OCI-M2 (cell line): ENCODE data around the gene GOLGB1.
"Not testable (repeated sequence)": the region's sequence is repeated elsewhere in the genome, so short reads cannot be mapped to it uniquely, and the experiment has no call there.

Experiments used
- DNase-seq: peaks from one replicate; lab custom pipeline; 2025; ENCODE audit not compliant: unreplicated experiment; lab: John Stamatoyannopoulos, UW

GOLGB1 gene

DNA sequence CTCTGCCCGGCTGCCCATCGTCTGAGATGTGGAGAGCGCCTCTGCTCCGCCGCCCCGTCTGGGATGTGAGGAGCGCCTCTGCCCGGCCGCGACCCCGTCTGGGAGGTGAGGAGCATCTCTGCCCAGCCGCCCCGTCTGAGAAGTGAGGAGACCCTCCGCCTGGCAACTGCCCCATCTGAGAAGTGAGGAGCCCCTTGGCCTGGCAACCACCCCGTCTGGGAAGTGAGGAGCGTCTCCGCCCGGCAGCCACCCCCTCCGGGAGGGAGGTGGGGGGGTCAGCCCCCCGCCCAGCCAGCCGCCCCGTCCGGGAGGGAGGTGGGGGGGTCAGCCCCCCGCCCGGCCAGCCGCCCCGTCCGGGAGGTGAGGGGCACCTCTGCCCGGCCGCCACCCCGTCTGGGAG is 60.8 kb downstream of the GOLGB1 start:
- not testable (repeated sequence) for DNase-seq

GRCh38 chr3:121681792-121682191 is 67.7 kb downstream of the GOLGB1 start:
- no peak for DNase-seq

GRCh38 chr3:121677141-121677540 is 72.4 kb downstream of the GOLGB1 start:
- DNase-seq = no peak

DNA sequence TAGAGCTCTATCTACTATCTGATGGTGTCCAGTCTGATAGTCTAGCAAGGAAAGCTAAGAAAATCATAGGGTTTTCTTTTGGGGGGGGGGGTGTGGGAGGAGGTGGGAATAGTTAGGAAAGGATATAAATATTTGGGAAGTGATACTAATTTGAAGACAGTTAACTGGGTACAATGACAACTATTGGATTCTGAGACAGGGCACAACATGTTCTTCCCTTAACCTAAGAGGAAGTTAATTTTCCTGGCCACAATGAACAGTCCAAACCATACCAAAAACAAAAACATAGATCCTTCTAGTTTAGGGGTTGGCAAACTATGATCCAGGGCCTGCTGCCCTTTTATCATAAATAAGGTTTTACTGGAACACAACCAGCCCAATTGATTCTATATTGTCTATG is 78.9 kb downstream of the GOLGB1 start:
- DNase-seq = no peak

DNA sequence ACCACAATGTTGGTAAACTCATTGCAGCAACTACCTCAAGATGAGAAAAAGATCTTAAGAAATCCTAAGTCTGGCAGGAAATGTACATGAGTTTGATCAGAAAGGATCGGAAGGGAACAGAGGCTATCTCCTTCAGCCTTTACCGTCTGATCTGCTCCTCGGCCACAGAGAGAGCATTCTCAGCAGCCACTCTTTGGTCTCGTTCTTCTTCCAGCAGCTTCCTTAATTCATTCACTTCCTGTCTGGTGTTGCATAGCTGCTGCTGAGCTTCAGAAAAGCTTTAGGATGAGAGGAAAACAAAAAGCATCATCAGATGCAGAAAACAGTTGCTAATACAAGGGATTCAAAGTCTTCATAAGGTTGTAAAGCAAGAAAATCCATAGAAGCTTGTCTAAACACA is 82.2 kb downstream of the GOLGB1 start:
- DNase-seq = no peak

DNA sequence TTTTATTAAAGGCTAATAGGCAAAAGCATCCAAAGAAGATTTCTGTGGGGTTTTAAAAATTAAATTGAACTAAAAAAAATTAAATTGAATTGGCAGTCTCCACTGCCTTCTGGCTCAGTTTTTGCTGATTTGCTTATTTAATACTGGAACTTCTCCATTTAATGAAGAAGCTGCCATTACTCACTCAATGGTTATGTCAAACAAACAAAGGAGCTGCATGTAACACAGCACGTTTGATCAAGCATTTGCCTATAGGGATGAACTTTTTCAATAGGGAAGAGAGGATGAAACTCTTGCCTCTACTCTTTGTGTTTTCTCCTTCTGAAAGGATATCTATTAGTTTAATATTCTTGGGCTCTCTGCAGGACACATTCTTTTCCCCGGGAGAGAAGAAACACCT is 84.1 kb downstream of the GOLGB1 start:
- no peak for DNase-seq

GRCh38 chr3:121663171-121663847 is 86.2 kb downstream of the GOLGB1 start:
- no peak for DNase-seq

- DNase-seq = no peak
Observed at GRCh38 chr3:121662742-121663141, 86.8 kb downstream of the GOLGB1 start.

- no peak for DNase-seq
Observed at GRCh38 chr3:121661376-121661775, 88.2 kb downstream of the GOLGB1 start.

- DNase-seq = peak; percentile 49
Observed at GRCh38 chr3:121660356-121661171, 89.0 kb downstream of the GOLGB1 start, which contains the start of gene HCLS1. Gene HCLS1, minus strand, starts transcription at chr3:121660903. Its CDS starts 2,556 bp downstream, at chr3:121658347.

GRCh38 chr3:121659586-121659985 is 90.0 kb downstream of the GOLGB1 start:
- no peak for DNase-seq

DNA sequence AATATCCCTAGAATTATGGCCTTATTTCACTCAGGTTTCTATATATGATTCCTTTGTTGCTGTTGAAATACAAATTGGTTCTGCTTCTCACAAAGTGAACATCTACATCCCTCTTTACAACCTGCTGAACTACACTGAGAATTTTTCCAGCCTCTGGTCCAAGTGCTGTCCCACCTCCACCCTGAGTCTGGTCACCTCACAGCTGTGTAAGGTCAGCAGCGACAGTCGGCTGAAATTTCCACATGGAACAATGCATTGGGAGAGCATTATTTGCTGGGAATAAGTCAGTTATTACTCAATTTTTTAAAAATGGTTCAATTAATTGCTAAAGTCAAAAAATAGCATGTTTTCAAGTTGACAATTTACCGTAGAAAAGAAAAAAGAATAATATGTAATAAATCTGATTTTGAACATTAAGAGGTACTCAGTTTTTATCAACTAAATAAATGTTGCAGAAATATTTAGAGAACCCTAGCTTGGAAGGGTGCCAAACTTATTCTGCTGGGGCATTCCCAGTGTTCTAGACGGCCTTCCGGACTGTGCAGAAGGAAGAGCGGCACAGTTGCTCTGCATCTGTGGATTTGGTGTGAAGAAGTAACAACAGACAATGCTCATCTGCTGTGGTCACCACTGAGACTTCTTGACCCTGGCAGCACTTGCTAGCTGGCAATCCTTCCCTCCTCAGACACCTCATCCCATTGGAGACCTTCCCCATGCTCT is 90.7 kb downstream of the GOLGB1 start:
- no peak for DNase-seq

DNA sequence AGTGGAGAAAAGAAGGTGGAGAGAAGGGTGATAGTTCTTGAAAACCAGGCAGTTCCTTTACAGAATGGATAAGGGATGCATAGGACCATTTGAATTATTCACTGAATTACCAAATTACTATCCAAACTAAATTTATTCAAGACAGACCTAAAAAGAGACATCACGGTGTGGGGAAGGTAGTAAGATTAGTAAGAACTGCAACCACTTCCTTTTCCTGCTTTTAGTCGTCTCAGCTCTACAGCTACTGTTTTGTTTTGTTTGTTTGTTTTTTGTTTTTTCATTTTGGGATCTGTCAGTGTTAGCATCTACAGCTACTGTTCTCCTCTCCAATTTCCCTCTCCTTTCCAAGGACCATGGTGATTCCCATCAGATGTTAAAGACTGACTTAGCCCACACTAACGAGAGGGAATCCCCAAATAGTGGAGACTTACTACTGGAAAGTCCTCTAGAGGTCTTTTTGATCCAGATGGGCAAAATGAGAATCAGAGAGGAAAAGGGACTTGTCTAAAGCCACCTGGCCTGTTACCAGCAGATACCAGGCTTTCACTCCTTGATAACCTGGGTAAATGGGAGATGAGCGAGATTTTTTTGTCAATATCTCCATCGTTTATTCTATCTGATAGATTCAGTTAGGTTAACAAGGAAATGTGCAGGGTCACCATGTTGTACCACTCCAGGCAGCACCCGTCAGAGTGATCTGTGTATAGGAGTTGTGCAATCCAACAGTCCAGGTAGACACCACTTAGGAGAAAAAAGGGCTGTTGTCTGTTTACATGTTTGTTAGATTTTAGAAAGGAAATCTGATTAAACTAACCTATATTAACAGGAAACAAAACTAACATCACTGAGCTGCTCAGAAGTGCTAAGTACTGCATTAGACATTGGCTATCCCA is 94.8 kb downstream of the GOLGB1 start:
- DNase-seq = no peak

- no peak for DNase-seq
Observed at GRCh38 chr3:121651684-121652083, 97.9 kb downstream of the GOLGB1 start.

DNA sequence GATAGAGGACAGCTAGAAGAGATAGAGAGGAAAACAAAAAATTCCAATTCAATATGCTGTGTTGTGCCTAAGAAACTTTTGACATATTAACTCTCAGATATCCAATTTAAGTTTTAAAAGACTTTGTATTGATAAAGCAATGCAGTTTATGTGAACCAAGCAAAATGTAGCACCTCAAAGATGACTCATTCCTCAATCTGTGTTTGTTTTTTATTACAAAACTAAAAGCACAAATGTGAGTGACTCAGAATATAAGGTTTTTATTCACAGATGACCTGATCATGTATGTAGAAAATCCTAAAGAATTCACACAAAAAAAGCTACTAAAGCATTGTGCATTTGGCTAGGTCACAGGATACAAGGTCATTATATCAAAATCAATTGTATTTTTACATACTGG is 99.9 kb downstream of the GOLGB1 start:
- DNase-seq = no peak

DNA sequence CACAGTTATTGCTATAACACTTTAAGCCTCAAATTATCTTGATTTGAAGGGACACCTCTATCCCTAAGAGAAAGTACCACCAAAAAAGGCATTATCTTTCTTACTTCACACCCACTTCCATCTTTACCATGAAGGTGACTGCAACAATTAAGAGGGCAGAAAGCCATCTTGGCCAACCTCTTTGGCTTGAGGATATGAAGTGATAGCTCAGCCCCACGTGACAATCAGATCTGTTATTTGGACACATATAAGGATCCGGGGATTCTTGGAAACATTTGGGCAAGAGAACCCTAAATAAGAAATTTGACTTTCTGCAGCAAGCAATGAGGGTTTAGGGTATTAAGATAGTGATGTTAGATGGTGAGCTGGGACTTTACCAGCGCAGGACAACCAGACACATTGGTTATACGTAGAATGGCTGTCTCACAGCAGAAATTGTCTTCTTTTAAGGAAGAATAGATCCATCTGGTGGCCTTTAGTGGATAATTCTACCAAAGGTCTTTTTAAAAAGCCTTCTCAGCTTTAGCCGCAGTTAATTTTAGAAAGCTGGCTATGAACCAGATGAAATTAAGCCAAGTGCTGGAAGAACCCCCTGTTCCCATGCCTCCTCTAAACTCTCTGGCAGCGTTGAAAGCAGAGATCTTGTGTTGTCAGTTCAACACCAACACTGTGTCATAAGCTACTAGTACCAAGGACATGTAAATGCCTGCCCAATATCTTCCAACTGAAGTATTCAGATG is 101.2 kb downstream of the GOLGB1 start:
- DNase-seq = no peak

DNA sequence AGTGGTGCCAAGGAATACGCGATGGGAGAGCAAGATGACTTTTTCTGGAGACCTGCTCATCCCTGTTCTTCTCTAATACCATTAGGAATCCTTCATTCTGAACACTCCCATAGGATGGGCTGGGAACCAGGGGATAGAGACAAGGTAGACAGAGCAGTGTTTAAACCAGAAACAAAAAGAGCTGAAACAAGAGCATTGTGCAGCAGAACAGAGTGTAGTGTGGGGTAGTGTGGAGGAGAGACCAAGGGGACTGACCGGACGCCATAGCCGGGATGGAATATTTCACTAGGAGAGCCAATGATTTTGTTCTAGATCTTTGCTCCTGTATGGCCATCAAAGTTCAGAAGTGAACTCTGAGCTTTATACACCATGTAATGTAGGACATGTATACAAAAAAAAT is 104.5 kb downstream of the GOLGB1 start:
- DNase-seq = no peak

DNA sequence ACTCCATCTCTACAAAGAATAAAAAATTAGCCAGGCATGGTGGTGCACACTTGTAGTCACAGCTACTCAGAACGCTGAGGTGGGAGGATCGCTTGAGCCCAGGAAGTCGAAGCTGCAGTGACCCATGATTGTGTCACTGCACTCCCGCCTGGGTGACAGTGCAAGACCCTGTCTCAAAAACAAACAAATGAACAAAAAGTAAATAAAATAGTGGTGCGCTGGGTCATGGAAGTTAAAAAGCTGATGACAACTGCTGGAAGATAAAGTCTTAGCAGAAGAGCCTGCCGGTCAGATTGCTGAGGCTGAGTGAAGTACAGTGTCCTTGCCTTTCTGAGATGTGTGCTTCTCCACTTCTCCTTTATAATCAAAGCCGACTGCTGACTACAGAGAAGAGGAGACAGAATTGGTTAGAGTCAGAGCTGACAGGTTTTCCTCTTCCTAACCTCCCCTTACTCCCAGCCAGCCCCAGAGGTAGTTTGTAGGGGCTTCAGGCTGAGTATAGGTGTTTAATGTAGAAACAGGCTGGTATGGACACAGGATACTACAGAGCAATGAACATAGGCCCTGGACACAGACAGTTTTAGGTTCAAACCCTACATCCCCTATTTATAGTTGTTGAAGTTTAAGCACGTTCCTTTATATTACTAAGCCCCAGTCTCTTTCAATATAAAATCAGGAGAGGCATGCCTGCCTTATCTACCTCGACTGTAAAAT is 106.8 kb downstream of the GOLGB1 start:
- no peak for DNase-seq

DNA sequence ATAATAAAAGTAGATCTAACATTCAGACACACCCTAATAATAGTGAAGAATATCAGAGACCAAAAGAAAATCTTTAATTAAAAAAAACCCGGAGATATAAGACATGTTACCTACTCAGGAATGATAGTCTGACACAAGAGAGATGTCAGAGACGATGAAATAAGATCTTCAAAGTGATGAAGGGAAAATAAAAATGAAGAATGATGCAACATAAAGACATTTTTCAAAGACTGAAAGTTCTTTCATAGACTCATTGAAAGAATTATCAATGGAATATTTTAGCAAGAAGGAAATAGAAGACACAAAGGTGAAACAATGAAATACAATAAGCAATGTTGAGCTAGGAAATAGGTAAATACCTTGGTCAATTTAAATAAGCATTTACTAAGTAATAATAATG is 108.4 kb downstream of the GOLGB1 start:
- DNase-seq = no peak

DNA sequence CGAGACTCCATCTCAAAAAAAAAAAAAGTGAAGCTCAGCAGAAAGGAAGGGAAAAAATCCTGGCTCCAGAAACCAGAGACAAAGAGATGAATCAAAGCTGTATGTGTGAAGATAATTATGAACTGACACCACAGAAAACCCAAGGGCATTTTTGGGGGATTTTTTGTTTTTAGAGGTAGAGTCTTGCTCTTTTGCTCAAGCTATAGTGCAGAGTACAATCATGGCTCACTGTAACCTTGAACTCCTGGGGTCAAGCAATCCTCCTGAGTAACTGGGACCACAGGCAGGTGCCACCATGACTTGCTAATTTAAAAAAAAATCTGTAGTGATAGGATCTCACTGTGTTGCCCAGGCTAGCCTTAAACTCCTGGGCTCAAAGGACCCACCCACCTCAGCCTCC is 111.6 kb downstream of the GOLGB1 start:
- DNase-seq = no peak
